Activated T-cell treated with anti-CD3 and anti-CD28 coated beads, Interleukin-2, amount 50 U/mL, for 48 hours (primary cell): ENCODE results near the gene TRPV6.

Source experiments
- DNase-seq, 2 experiments: peaks; one replicate each; pipeline ENCODE4 v3.0.0-alpha.2; 2020

TRPV6 gene

GRCh38 chr7:142906643-142907042 lies 21.1 kb upstream of the TRPV6 start:
- DNase-seq, result no peak

GRCh38 chr7:142905759-142906158 lies 20.2 kb upstream of the TRPV6 start:
- no peak for DNase-seq

GRCh38 chr7:142904128-142904527 lies 18.6 kb upstream of the TRPV6 start:
- DNase-seq, result no peak

GRCh38 chr7:142901426-142902259 lies 16.1 kb upstream of the TRPV6 start:
- no peak for DNase-seq

GRCh38 chr7:142899661-142900060 lies 14.1 kb upstream of the TRPV6 start:
- DNase-seq, result no peak

GRCh38 chr7:142898377-142899170 lies 13.0 kb upstream of the TRPV6 start:
- no peak for DNase-seq

GRCh38 chr7:142897691-142898090 lies 12.1 kb upstream of the TRPV6 start:
- DNase-seq, result no peak

- no peak for DNase-seq
These were observed 11.3 kb upstream of the TRPV6 start for GRCh38 chr7:142896741-142897379.

- no peak for DNase-seq
These were observed 10.6 kb upstream of the TRPV6 start for GRCh38 chr7:142896151-142896550.

GRCh38 chr7:142894985-142895593 lies 9.5 kb upstream of the TRPV6 start:
- no peak for DNase-seq

GRCh38 chr7:142894112-142894984 lies 8.8 kb upstream of the TRPV6 start:
- no peak for DNase-seq

- no peak for DNase-seq
These were observed 7.4 kb upstream of the TRPV6 start for GRCh38 chr7:142892951-142893350.

- no peak for DNase-seq
These were observed 6.0 kb upstream of the TRPV6 start for GRCh38 chr7:142891490-142892082.

GRCh38 chr7:142890874-142891485 lies 5.4 kb upstream of the TRPV6 start:
- no peak for DNase-seq

- no peak for DNase-seq
These were observed 4.3 kb upstream of the TRPV6 start for GRCh38 chr7:142889816-142890215.

GRCh38 chr7:142887282-142888015 lies 1.9 kb upstream of the TRPV6 start:
- no peak for DNase-seq

GRCh38 chr7:142886866-142887265 lies 1.3 kb upstream of the TRPV6 start:
- no peak for DNase-seq

GRCh38 chr7:142884286-142884640 lies 1.3 kb downstream of the TRPV6 start:
- no peak for DNase-seq

- DNase-seq, result no peak
These were observed 1.8 kb downstream of the TRPV6 start for GRCh38 chr7:142883571-142884285.

GRCh38 chr7:142883145-142883544 lies 2.4 kb downstream of the TRPV6 start:
- no peak for DNase-seq
